Stimulated activated CD4-positive, alpha-beta T cell treated with anti-CD3 and anti-CD28 coated beads, Interleukin-4, amount 100 ng/mL, for 4 hours (primary cell): Measurements from ENCODE around the gene SUSD4.
"Not testable (repeated sequence)": the region's sequence is repeated elsewhere in the genome, so short reads cannot be mapped to it uniquely, and the experiment has no call there.

Source experiments
- DNase-seq, 2 experiments: peaks; one replicate each; pipeline ENCODE4 v3.0.0-alpha.2; 2020

The SUSD4 gene

DNA sequence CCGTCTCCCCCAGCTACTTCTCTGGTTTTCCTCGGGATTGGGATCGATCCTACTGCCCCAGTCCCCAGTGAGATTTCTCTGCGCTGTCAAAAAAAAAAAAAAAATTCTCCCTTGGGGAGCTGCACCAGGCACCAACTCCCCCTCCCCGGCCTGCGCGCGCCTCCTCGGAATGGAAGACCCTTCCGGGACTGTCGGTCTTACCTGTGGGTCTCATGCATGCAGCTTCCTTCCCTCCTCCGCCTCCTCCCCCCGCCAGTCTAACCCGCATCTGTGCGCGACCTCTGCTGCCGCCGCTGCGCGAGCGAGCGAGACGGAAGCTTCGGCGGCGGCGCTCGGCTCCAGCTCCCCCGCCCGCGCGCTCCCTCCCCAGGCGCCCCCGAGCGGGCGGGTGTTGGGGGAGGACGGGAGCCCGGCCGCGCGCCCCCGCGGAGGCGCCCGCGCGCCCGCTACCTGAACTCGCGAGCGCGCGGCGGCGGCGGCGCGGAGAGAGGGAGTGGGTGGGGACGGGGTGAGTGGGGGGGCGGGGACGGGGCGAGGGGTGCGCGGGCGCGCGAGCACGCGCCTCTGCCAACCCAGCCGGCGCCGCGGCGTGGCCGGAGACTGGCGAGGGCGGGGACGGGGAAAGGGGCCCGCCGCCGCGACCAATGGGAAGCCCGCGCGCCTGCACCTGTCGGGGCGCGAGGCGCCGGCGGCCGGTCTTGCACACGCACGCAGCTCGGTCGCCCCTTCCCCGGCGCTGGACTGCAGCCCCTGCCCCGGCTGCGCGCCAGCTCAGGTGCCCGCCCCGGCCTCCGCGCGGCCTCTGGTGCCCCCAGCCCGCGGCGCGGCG, at the start of gene SUSD4:
Gene SUSD4 (minus strand): TSS at position 321 of the 829 bp plus-strand sequence. CDS start 751 bp downstream, outside the sequence.
- peak; percentile 63 to 76 for DNase-seq

- DNase-seq: no peak
Observed at GRCh38 chr1:223413216-223413615, 49.2 kb upstream of the SUSD4 start.

DNA sequence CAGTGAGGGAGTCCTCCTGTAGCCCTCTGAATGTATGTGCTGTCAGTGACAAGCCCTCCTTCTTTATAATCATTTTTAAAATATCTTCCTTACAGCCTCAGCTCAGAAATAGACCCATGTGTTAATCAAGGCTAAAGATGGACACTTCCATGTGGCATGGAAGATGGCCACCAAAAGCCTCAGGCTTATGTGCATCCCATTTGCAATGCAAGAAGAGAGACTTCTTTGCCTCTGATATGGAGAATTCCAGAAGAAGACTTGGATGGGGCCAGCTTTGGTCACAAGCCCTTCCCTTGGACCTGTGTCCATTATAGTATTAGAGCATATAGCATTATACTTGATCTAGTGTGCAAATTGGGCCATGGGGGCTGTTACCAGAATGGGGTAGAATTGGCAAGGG, 47.7 kb upstream of the SUSD4 start:
- DNase-seq: no peak

DNA sequence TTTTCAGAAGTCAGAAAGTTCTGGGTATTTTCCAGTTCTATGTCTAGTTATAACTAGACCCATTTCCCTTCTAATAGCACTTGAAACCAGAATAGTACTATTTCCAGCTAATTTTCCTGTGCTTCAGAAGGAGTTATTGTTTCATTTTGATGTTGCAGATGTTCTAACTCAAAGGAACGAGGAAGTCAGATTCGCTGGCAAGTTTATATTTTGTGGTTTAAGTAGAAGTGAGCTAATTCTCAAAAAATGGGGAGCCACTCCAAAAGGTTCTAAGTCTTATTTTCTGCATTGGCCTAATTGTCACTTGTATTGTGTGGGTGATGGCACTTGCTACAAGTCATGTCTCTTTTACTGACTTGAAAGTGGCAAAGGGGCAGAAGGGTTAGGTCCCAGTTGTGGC, 47.3 kb upstream of the SUSD4 start:
- no peak for DNase-seq

GRCh38 chr1:223410036-223410435, 46.1 kb upstream of the SUSD4 start:
- no peak for DNase-seq

GRCh38 chr1:223405507-223405906, 41.5 kb upstream of the SUSD4 start:
- DNase-seq: no peak

DNA sequence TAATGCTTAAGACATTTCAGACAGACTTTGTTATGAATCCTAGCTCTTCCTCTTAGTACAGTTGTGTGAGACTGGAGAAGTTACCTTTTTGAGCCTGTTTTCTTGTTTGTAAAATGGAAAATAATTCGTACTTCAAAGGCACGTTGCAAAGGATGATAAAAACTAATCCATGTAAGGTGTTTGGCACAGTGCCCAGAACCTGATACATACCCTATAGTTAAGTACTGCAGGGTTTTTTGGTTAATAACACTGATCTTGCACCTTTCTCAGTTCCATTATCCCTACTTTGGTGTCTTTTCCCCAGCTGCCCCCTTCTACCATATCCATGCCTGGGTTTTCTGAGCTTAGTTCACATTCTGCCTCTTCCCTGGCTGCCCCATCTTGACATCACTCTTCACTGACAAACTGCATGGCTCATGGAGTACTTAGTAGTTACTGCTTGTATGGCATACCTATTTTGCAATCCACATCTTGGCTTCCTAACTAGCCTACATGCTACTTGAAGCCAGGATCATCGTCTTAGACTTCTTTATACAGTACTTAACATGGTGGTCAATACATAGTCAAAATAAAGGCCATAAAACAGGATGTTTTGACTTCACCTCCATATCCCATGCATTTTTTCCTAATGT, 39.3 kb upstream of the SUSD4 start:
- no peak for DNase-seq

DNA sequence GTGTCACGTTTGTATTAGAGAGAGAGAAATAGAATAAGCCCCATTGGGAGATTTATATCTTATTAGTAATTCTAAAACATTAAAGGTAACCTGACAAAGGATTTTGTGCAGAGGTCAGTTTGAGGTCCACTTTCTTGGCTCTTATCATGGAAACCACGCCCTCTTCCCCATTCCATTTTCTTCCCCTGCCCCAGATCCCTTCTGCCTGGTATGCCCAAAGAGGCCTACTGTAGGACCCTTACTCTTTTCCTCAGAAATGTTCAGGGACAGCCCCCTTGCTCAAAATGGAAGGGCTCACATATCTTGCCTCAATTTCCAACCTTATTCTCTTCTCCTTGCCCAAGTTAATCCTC, 38.8 kb upstream of the SUSD4 start:
- DNase-seq: no peak

DNA sequence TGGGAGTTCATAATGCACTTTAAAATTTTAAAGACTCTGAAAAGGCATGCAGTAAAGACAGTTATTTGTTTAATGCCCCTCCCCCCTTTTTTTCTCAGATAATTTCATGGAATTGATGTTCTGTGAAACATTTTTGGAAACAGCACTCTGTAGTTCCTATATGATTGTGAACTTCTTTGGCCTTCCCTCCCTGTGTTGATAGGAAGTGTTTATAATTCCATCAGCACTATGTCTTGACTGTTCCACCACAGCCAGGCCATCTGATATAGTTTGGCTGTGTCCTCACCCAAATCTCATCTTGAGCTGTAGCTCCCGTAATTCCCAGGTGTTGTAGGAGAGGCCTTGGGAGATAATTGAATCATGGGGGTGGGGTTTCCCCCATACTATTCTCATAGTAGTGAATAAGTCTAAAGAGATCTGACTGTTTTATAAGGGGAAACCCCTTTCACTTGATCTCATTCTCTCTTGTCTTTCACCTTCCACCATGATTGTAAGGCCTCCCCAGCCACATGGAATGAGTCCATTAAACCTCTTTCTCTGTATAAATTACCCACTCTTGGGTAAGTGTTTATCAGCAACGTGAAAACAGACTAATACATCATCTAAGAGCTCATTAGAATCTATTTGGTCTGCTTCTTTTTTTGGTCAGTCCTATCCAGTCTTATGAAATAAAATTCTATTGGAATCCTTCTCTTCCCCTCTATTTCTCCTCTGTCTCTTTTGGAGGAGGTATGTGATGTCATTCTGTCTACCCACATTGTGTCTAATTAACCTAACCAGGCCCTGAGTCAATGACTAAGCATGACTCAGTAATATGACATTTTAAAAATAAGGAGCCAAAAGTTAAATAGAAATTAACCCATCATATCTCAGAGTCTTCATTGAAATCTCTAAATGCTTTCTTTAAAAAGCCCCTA, 38.2 kb upstream of the SUSD4 start:
- no peak for DNase-seq

DNA sequence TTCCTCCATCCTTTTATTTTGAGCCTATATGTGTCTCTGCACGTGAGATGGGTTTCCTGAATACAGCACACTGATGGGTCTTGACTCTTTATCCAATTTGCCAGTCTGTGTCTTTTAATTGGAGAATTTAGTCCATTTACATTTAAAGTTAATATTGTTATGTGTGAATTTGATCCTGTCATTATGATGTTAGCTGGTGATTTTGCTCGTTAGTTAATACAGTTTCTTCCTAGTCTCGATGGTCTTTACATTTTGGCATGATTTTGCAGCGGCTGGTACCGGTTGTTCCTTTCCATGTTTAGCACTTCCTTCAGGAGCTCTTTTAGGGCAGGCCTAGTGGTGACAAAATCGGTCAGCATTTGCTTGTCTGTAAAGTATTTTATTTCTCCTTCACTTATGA, 35.4 kb upstream of the SUSD4 start:
- DNase-seq: not testable (repeated sequence)

DNA sequence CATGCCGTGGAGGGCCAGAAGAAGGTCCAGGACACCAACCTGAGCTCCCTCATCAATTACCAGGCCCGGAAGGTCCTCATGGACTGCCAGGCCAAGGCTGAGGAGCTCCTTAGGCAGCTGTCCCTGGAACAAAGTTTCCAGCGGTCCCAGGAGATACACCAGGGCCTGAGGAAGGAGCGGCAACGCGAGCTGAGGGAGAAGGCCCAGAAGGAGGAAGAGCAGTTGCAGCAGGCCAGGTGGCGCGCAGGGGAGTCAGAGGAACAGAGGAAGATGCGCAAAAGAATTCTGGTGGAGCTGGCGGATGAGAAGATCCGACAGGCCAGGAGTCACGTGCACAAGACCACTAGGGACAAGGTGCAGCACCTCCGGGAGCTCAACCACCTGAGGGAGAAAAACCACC, 30.7 kb upstream of the SUSD4 start:
- no peak for DNase-seq

GRCh38 chr1:223394242-223394641, 30.3 kb upstream of the SUSD4 start:
- DNase-seq: no peak

DNA sequence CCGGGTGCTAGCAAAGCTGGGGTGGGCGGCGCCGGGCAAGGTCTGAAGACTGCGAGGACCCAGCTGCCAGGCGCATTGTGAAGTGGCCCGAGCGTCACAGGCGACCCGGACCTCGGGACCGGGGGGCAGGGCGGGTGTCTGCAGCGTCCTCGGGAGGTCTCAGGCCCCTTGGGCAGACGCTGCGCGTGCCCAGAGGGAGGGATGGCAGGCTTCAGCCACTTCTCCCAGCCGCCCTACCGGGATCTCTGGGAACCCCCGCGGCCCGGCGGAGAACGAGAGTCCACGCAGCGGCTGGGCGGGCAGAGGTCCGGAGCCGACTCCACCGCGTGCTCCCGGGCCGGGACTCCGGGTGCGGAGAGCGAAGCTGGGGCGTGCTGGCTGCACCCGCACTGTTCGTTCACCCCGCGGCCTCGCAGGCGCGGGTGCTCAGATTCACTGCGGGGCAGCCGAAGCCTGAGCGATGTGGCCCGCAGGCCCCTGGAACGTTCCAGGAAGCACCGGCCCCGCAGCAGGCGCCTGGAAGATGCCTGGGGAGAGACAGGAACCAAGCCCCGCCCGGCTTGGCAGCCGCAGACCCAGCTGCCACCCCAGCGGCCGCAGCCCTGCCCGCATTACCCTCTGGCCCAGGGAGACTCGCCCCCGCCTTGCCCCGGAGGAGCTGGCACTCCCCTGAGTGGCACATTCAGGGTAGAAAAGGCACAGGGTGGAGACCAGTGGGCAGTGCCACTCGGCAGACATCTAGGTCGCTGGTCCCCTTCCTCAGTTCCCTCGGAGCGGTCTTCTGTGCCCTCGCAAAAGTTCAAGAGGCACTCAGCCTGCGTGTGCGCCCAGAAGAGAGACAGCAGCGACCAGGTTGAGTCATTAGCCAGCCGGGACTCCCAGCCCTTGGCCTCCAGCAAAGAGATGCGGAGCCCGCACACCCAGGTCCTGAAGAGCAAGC, 29.6 kb upstream of the SUSD4 start, which contains the start of gene CCDC185:
Gene CCDC185 (plus strand): TSS at position 141 of the 940 bp plus-strand sequence. CDS start 61 bp downstream, at position 202.
- DNase-seq: no peak

- DNase-seq: no peak
Observed at GRCh38 chr1:223390618-223391017, 26.6 kb upstream of the SUSD4 start.

DNA sequence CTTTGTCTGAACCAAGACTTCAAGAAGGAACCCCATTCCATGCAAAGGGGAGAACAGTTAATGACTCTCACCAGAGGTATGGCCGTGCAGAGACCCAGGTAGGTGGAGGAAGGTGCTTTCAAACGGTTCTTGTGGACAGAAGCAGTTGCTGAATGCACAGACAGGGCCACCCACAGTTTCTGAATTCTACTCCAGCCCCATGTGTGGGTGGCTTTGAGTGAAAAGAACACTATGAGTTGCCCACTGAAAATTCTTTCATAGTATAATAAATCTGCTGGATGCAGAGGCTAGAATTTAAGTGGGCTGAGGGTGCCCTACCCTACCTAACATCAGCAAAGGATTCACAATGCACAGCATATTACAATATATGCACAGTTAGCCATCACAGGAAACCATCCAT, 22.0 kb upstream of the SUSD4 start:
- DNase-seq: no peak

- DNase-seq: no peak
Observed at GRCh38 chr1:223378754-223379153, 14.8 kb upstream of the SUSD4 start.

GRCh38 chr1:223374064-223374610, 10.2 kb upstream of the SUSD4 start:
- no peak for DNase-seq

DNA sequence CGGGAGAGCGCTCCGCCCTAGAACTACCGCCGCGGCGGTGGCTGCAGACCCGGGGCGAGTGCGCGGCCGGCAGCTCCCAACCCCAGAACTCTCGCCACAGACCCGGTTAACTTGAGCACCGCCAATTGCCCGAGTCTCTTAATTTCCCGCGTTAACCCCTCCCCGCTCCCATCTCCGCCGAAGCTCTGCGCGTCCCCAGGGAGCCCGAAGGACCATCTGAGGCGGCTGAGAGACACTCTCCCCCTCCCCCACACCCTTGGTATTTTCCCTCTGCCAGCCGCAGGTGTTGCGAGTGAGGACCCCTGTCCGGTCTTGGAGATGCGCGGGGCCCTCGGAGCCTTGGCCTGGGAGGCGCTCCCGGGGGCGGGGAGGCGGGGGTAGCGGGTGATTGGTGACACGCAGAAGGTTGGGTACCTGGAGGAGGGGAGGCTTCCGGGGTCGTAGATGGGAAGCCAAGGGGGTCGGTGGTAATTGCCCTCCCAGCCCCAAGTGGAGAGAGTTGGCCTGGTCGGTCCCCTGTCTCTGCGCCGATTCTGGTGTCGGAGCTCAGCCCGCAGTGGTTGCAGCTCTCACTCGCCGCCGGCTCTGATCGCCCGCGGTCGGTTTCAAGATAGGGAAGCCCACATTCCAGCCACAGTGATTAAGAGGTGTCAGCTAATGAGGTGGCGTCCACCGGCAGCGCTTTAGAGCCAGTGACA, 858 bp upstream of the SUSD4 start:
- peak; percentile 7 to 10 for DNase-seq

GRCh38 chr1:223363057-223363855, 720 bp downstream of the SUSD4 start:
- peak; percentile 17 to 35 for DNase-seq

DNA sequence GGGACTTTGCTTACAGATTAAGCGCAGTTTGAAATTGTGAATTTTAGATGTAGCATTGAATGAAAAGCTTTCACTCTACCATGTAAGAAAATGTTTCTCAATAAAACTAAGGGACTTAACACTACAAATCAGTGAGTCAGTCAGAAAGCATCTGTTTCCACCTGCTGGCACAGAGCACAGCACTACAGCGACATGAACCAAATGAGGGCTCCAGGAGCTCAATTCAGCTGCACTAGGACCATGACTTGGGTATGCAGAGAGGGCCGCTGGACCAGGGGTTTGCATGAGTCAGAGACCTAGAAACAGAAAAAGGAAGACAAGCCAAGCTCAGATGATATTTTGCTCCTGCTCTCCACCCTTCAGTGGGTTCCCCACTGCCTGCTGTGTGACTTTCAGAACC, 5.2 kb downstream of the SUSD4 start:
- DNase-seq: no peak
